HepG2 (cell line): ENCODE results near the gene SLC9B2. TPM values are rescaled to one million over a fixed set of nuclear protein-coding genes. Genes with fewer than 3 reads are reported as not detected.

Experiments used
- EED ChIP-seq: sonication (generic); formaldehyde crosslinking; IDR thresholded peaks from 2 replicates; pipeline ENCODE4 v1.5.0; 2020; ENCODE audit warnings: mild to moderate bottlenecking, missing genetic modification reagents
- ELF4 ChIP-seq: sonication (generic); formaldehyde crosslinking; IDR thresholded peaks from 2 replicates; pipeline ENCODE4 v1.5.0; 2020; ENCODE audit warnings: missing genetic modification reagents, mild to moderate bottlenecking, moderate library complexity, borderline replicate concordance
- GTF2F1 ChIP-seq: fragments of 150-350 bp; IDR thresholded peaks from 2 replicates; pipeline ENCODE4 v1.6.1; 2014; ENCODE audit warnings: low read length
- HNRNPK ChIP-seq: fragments of 200-400 bp; formaldehyde crosslinking; IDR thresholded peaks from 2 replicates; pipeline ENCODE4 v1.6.1; 2018; ENCODE audit warnings: low read length, low read depth, moderate library complexity, mild to moderate bottlenecking; ENCODE audit not compliant: poor library complexity, severe bottlenecking
- JUN ChIP-seq: sonication (generic); formaldehyde crosslinking; IDR thresholded peaks from 2 replicates; pipeline ENCODE4 v1.4.0; 2020; ENCODE audit warnings: mild to moderate bottlenecking, missing genetic modification reagents
- MXD4 ChIP-seq: IDR thresholded peaks from 2 replicates; pipeline ENCODE4 v1.6.1; 2016; ENCODE audit warnings: mild to moderate bottlenecking, missing biosample characterization, missing genetic modification reagents
- NPAS2 ChIP-seq: sonication (generic); formaldehyde crosslinking; IDR thresholded peaks from 2 replicates; pipeline ENCODE4 v1.8.0; 2022; ENCODE audit warnings: mild to moderate bottlenecking, missing genetic modification reagents, borderline replicate concordance
- POLR2AphosphoS2 ChIP-seq: IDR thresholded peaks from 2 replicates; pipeline ENCODE4 v1.6.1; 2011; ENCODE audit warnings: low read depth, low read length, improper control_type of control experiment
- SOX13 ChIP-seq, 3 experiments: fragments of 450-650 bp in 1 of 3; sonication (generic) in 1 of 3; formaldehyde crosslinking in 1 of 3; IDR thresholded peaks in 2 of 3; conservative IDR thresholded peaks in 1 of 3; 2 replicates each; pipeline versions ENCODE4 v1.5.0 to v1.6.1; 2016 to 2020; ENCODE audit warnings: antibody characterized with exemption in 1 of 3, mild to moderate bottlenecking in 1 of 3, missing compliant biosample characterization in 1 of 3, missing genetic modification reagents in 1 of 3, moderate library complexity in 1 of 3
- SP2 ChIP-seq: sonication (generic); formaldehyde crosslinking; IDR thresholded peaks from 2 replicates; pipeline ENCODE4 v1.5.1; 2020; ENCODE audit warnings: mild to moderate bottlenecking, missing genetic modification reagents
- TIGD3 ChIP-seq: sonication (generic); formaldehyde crosslinking; IDR thresholded peaks from 2 replicates; pipeline ENCODE4 v1.5.1; 2020; ENCODE audit warnings: mild to moderate bottlenecking, missing genetic modification reagents, borderline replicate concordance
- ZBTB40 ChIP-seq, 2 experiments: fragments of 450-650 bp in 1 of 2; sonication (generic) in 1 of 2; formaldehyde crosslinking in 1 of 2; IDR thresholded peaks; 2 replicates each; pipeline versions ENCODE4 v1.6.1 to v1.8.0; 2016 to 2022; ENCODE audit warnings: antibody characterized with exemption in 1 of 2, mild to moderate bottlenecking in 1 of 2, missing genetic modification reagents in 1 of 2
- ZFP90 ChIP-seq: sonication (generic); formaldehyde crosslinking; IDR thresholded peaks from 2 replicates; pipeline ENCODE4 v1.8.0; 2022; ENCODE audit warnings: missing genetic modification reagents, mild to moderate bottlenecking, inconsistent platforms, borderline replicate concordance
- ZNF335 ChIP-seq: sonication (generic); formaldehyde crosslinking; IDR thresholded peaks from 2 replicates; pipeline ENCODE4 v1.4.0; 2020; ENCODE audit warnings: missing genetic modification reagents
- ZNF678 ChIP-seq: sonication (generic); formaldehyde crosslinking; IDR thresholded peaks from 2 replicates; pipeline ENCODE4 v1.4.0; 2020; ENCODE audit warnings: mild to moderate bottlenecking, missing genetic modification reagents
- ZNF709 ChIP-seq: sonication (generic); formaldehyde crosslinking; IDR thresholded peaks from 2 replicates; pipeline ENCODE4 v1.5.0; 2020; ENCODE audit warnings: mild to moderate bottlenecking, missing genetic modification reagents
- ZNF788 ChIP-seq: sonication (generic); formaldehyde crosslinking; IDR thresholded peaks from 2 replicates; pipeline ENCODE4 v1.5.0; 2020; ENCODE audit warnings: mild to moderate bottlenecking, missing genetic modification reagents, borderline replicate concordance
- ZNF879 ChIP-seq: sonication (generic); formaldehyde crosslinking; IDR thresholded peaks from 2 replicates; pipeline ENCODE4 v1.8.1; 2023; ENCODE audit warnings: missing genetic modification reagents
- polyA plus RNA-seq, 8 experiments: library from polyadenylated mRNA; depleted of rRNA in 3 of 8; stranded (reverse) in 7 of 8; unstranded in 1 of 8; fragments of >200 nt; fragmentation: Illumina TruSeq in 4 of 8; extraction: Trizol in 4 of 8; gene quantifications; 2 replicates each; pipeline versions ENCODE4 v1.2.1 to v1.2.3, GENCODE V29; 2011 to 2016; ENCODE audit warnings: low read depth in 4 of 8, missing spikeins in 1 of 8, mixed read lengths in 1 of 8; ENCODE audit not compliant: insufficient read depth in 1 of 8
- total RNA-seq, 5 experiments: library from RNA; depleted of rRNA; stranded (reverse); fragments of >200 nt; fragmentation: Illumina TruSeq; extraction: Trizol; gene quantifications; 2 replicates each; pipeline ENCODE4 v1.2.3, GENCODE V29; 2016; ENCODE audit warnings: low read depth in 1 of 5

Gene SLC9B2
- total and polyA plus RNA-seq, 2 of the 13 experiments (the other 11 are each of a cell fraction or from before 2014, with no cell fraction given), result 23.5 to 38.5 TPM

- TF ChIP-seq ZBTB40 (IDR thresholded peaks at IDR 0.05) (no peak), ZBTB40 (CRISPR knock-in tag; IDR thresholded peaks at IDR 0.05) (no peak; the same call in 1 of the 2 replicates), JUN (CRISPR knock-in tag) (peak; percentile 41; the same call in 1 of the 2 replicates), EED (peak; percentile 68; the same call in 1 of the 2 replicates), HNRNPK (peak; percentile 32), ZNF335 (no peak), MXD4 (CRISPR knock-in tag) (no peak), TIGD3 (no peak), SP2 (0 out of 2 replicates have a peak, but pooled peaks have one; percentile 40), ZNF788 (CRISPR knock-in tag) (peak; percentile 83; the same call in 1 of the 2 replicates), ZNF709 (CRISPR knock-in tag) (peak; percentile 38; the same call in 1 of the 2 replicates), ELF4 (CRISPR knock-in tag) (no peak), ZFP90 (CRISPR knock-in tag) (peak; percentile 52; the same call in 1 of the 2 replicates), SOX13 (IDR thresholded peaks at IDR 0.05) (no peak), SOX13 (CRISPR knock-in tag; conservative IDR thresholded peaks at IDR 0.05 in 1 of 2, IDR thresholded peaks at IDR 0.05 in 1 of 2) (peak in 1 of 2 experiments; percentile 61; a peak in 1 of 4 replicates), ZNF879 (CRISPR knock-in tag) (no peak), GTF2F1 (no peak), NPAS2 (CRISPR knock-in tag) (no peak), POLR2AphosphoS2 (no peak), ZNF678 (CRISPR knock-in tag) (no peak)
Observed at GRCh38 chr4:103019308-103020124, 57.0 kb downstream of the SLC9B2 start, which contains the start of gene SLC9B1 (continued).
